Right lobe of liver (tissue), 6 donors: ENCODE data around the gene PFKFB3. TPM values are rescaled to one million over a fixed set of nuclear protein-coding genes. Genes with fewer than 3 reads are reported as not detected.

Source experiments
- ATAC-seq, 4 donors: fragments of 200-7000 bp; cut with Tn5 transposase; one replicate each; pipeline ENCODE4 v1.9.1; 2020; ENCODE audit warnings: mild to moderate bottlenecking in 4 of 4, moderate library complexity in 4 of 4
- DNase-seq, 3 donors: peaks; one replicate each; pipeline ENCODE4 v3.0.0-alpha.2; 2020
- H3K27ac ChIP-seq, 3 donors: fragments of 200-600 bp; one replicate each; pipeline ENCODE4 v1.8.0; 2022
- H3K27me3 ChIP-seq, 2 donors: fragments of 200-600 bp; one replicate each; pipeline ENCODE4 v1.8.0; 2022
- H3K36me3 ChIP-seq, 4 donors: fragments of 200-600 bp; sonication (generic) in 1 of 4; one replicate each; pipeline versions ENCODE4 v1.5.1 to v1.8.0; 2017 to 2022; ENCODE audit warnings: control low read depth in 1 of 4
- H3K4me1 ChIP-seq, 4 donors: fragments of 200-600 bp; sonication (generic) in 1 of 4; one replicate each; pipeline versions ENCODE4 v1.5.1 to v1.8.0; 2017 to 2022; ENCODE audit warnings: control low read depth in 1 of 4
- H3K4me3 ChIP-seq, 3 donors: fragments of 200-600 bp; one replicate each; pipeline ENCODE4 v1.8.0; 2022
- H3K9me3 ChIP-seq, 4 donors: fragments of 200-600 bp; sonication (generic) in 1 of 4; one replicate each; pipeline versions ENCODE4 v1.5.1 to v1.8.0; 2017 to 2022; ENCODE audit warnings: control low read depth in 1 of 4
- CTCF ChIP-seq, 4 donors: fragments of 200-600 bp in 3 of 4; fragments of 450-650 bp in 1 of 4; IDR thresholded peaks; one replicate each; pipeline versions ENCODE4 v1.5.1 to v1.8.0; 2016 to 2022; ENCODE audit warnings: antibody characterized with exemption in 4 of 4, mild to moderate bottlenecking in 2 of 4
- POLR2A ChIP-seq: fragments of 450-650 bp; IDR thresholded peaks from one replicate; pipeline ENCODE4 v1.6.1; 2017; ENCODE audit warnings: antibody characterized with exemption, mild to moderate bottlenecking
- WGBS: methylation state at CpG from one replicate; pipeline ENCODE4 v1.1.6; 2018; ENCODE audit warnings: low coverage, low lambda C conversion rate; ENCODE audit not compliant: insufficient coverage; ENCODE audit errors: missing lambda C conversion rate; 5-methylcytosine and 5-hydroxymethylcytosine counted together
- intact Hi-C, 2 donors: fragments of 100-400 bp; cut with DNase I; formaldehyde crosslinking; loops; one replicate each; pipeline versions ENCODE4 v1.11.2 to v1.14.1; 2022
- total RNA-seq, 6 experiments: library from RNA; depleted of rRNA in 2 of 6; stranded (reverse); fragments of >200 nt in 2 of 6; fragmentation: NEBNext Ultra II Directional in 3 of 6; extraction: Animal tissue kit (Norgen Biotek cat#: 25700) in 3 of 6; gene quantifications; one replicate each; pipeline versions ENCODE4 v1.1.0 to v1.2.4, GENCODE V29; 2016 to 2023
- donor health status: DM: no; HTN: yes; CAD: no.
- donor health status: DM: no; HTN: no; CAD: no.
- donor health status: DM: no; HTN: no; CAD: no.
- donor health status: DM: no; HTN: yes; CAD: no.
- donor health status: DM: no; HTN: yes; CAD: no.

Gene PFKFB3
- total RNA-seq, 6 experiments from 2014 or later: 6.8 to 57.8 (median 20.8) TPM

- ATAC-seq (no peak), DNase-seq (no peak)
- Histone ChIP-seq H3K9me3 (no peaks in the 10 kb centered on the region), H3K4me1 (peaks cover 0 to 48% (median 13%) of the 10 kb centered on the region in 4 donors), H3K36me3 (no peaks in the 10 kb centered on the region), H3K27ac (peak overlapping the region in 1 of 3 donors; percentile 79), H3K4me3 (no peak overlapping the region), H3K27me3 (no peaks in the 10 kb centered on the region)
- intact Hi-C loops: no loop called here
- 37% methylated on average over 2 of the region's 2 CpGs for WGBS
- TF ChIP-seq POLR2A (no peak), CTCF (IDR thresholded peaks at IDR 0.05) (no peak)
Observed at GRCh38 chr10:6276356-6276755, 73.6 kb downstream of the PFKFB3 start.

GRCh38 chr10:6278519-6279120 is 75.9 kb downstream of the PFKFB3 start:
- no peaks in the 10 kb centered on the region for H3K36me3 ChIP-seq
- DNase-seq: no peak
- TF ChIP-seq CTCF (IDR thresholded peaks at IDR 0.05): no peak
- no peak for TF ChIP-seq POLR2A
- no peak for ATAC-seq
- H3K27me3 ChIP-seq: no peaks in the 10 kb centered on the region
- WGBS: 58% methylated on average over 9 of the region's 9 CpGs
- H3K4me3 ChIP-seq: no peak overlapping the region
- peak overlapping the region in 2 of 3 donors; percentile 15 to 79 for H3K27ac ChIP-seq
- H3K9me3 ChIP-seq: no peaks in the 10 kb centered on the region
- peaks cover 0 to 32% (median 13%) of the 10 kb centered on the region in 4 donors for H3K4me1 ChIP-seq
- intact Hi-C loops: no loop called here

- H3K36me3 ChIP-seq: no peaks in the 10 kb centered on the region
- H3K27me3 ChIP-seq: no peaks in the 10 kb centered on the region
- no peak for TF ChIP-seq POLR2A
- TF ChIP-seq CTCF (IDR thresholded peaks at IDR 0.05): no peak
- intact Hi-C loops: no loop called here
- H3K9me3 ChIP-seq: no peaks in the 10 kb centered on the region
- 48% methylated on average over 13 of the region's 15 CpGs for WGBS
- peak overlapping the region; percentile 15 to 79 (median 56) for H3K27ac ChIP-seq
- H3K4me1 ChIP-seq: peaks cover 0 to 26% (median 13%) of the 10 kb centered on the region in 4 donors
- ATAC-seq: peak; percentile 88 to 97 (median 92)
- DNase-seq: peak; percentile 76 to 89 (median 86)
- H3K4me3 ChIP-seq: no peak overlapping the region
Observed at GRCh38 chr10:6279540-6280267, 77.0 kb downstream of the PFKFB3 start.

GRCh38 chr10:6280291-6280690 is 77.6 kb downstream of the PFKFB3 start:
- Histone ChIP-seq H3K9me3 (no peaks in the 10 kb centered on the region), H3K4me3 (no peak overlapping the region), H3K36me3 (no peaks in the 10 kb centered on the region), H3K27ac (peak overlapping the region in 1 of 3 donors; percentile 79), H3K27me3 (no peaks in the 10 kb centered on the region), H3K4me1 (peaks cover 0 to 25% (median 13%) of the 10 kb centered on the region in 4 donors)
- WGBS: 81% methylated on average over 8 of the region's 8 CpGs
- no peak for ATAC-seq
- TF ChIP-seq POLR2A (no peak), CTCF (IDR thresholded peaks at IDR 0.05) (no peak)
- intact Hi-C loops: no loop called here
- DNase-seq: no peak
